Chondrocyte (in vitro differentiated cells): Measurements from ENCODE around the gene LDHD. TPM values are rescaled to one million over a fixed set of nuclear protein-coding genes. Genes with fewer than 3 reads are reported as not detected.

Experiments
- DNase-seq: peaks from one replicate; pipeline ENCODE4 v3.0.0; 2021; ENCODE audit warnings: mixed read lengths, low spot score
- H3K27ac Mint-ChIP-seq: one replicate; pipeline ENCODE4 v1.8.0; 2021; ENCODE audit warnings: mild to moderate bottlenecking, moderate library complexity, mixed read lengths; ENCODE audit not compliant: unreplicated experiment
- H3K27me3 Mint-ChIP-seq: 2 replicates; pipeline ENCODE4 v1.8.0; 2021; ENCODE audit warnings: low read depth, mixed read lengths
- H3K36me3 Mint-ChIP-seq: 2 replicates; pipeline ENCODE4 v1.8.0; 2021; ENCODE audit warnings: low read depth, mixed read lengths
- H3K4me1 Mint-ChIP-seq: 2 replicates; pipeline ENCODE4 v1.8.0; 2021; ENCODE audit warnings: low read depth, mild to moderate bottlenecking, mixed read lengths
- H3K4me3 Mint-ChIP-seq: one replicate; pipeline ENCODE4 v1.8.0; 2021; ENCODE audit warnings: mild to moderate bottlenecking, moderate library complexity, mixed read lengths; ENCODE audit not compliant: unreplicated experiment
- H3K9me3 Mint-ChIP-seq: 2 replicates; pipeline ENCODE4 v1.8.0; 2021; ENCODE audit warnings: low read depth, mixed read lengths
- CTCF ChIP-seq: fragments of 200-600 bp; sonication (generic); IDR thresholded peaks from 2 replicates; pipeline ENCODE4 v1.5.0; 2021; ENCODE audit warnings: antibody characterized with exemption, mild to moderate bottlenecking, moderate library complexity
- total RNA-seq: library from RNA; stranded (reverse); gene quantifications from 3 replicates; pipeline ENCODE4 v1.2.1, GENCODE V29; 2021

LDHD gene
- total RNA-seq, 1 donor from 2014 or later: 2.3 TPM

GRCh38 chr16:75147968-75148310 is 31.4 kb upstream of the LDHD start:
- Mint-ChIP-seq H3K4me3 (peak overlapping the region; percentile 87), H3K36me3 (peaks cover 17% of the 10 kb centered on the region), H3K4me1 (peaks cover 4% of the 10 kb centered on the region), H3K27ac (peak overlapping the region; percentile 45), H3K9me3 (peaks cover 23% of the 10 kb centered on the region), H3K27me3 (no peaks in the 10 kb centered on the region)
- no peak for TF ChIP-seq CTCF
- DNase-seq: no peak

DNA sequence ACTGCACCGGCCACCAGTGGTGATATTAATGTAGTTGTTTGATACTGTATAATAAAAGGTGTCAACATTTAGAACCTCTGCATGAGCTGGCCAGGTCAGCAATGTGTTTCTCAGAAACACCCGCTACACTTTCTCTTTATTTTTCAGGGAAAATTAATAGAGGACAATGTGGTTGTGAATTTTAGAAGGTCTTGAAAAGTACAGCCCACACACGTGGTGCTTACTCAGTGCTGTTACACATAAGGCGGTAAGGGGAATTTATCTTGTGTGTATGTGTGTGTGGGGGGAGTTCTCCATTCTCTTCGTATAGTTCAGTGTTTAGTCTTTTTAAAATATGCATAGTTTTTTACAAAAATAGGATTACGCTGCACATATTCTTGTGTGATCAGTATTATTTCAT is 27.4 kb upstream of the LDHD start:
- TF ChIP-seq CTCF: no peak
- H3K4me1 Mint-ChIP-seq: peaks cover under 1% of the 10 kb centered on the region
- H3K9me3 Mint-ChIP-seq: no peaks in the 10 kb centered on the region
- H3K4me3 Mint-ChIP-seq: no peak overlapping the region
- DNase-seq: no peak
- H3K27ac Mint-ChIP-seq: no peak overlapping the region
- H3K36me3 Mint-ChIP-seq: no peaks in the 10 kb centered on the region
- H3K27me3 Mint-ChIP-seq: no peaks in the 10 kb centered on the region

DNA sequence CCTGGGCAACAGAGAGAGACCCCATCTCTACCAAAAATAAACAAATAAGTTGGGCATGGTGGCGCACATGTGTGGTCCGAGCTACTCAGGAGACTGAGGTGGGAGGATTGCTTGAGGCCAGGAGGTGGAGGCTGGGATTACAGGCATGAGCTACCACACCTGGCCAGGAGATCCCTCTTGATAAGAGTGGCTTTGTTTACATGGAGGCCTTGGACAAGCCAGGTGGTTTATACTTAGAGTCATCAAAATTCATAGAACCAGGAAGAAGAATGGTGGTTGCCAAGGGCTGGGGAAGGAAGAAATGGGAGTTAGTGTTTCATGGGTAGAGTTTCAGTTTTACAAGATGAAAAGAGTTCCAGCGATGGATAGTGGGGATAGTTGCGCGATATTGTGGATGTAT is 22.9 kb upstream of the LDHD start:
- H3K4me3 Mint-ChIP-seq: no peak overlapping the region
- no peaks in the 10 kb centered on the region for H3K36me3 Mint-ChIP-seq
- DNase-seq: no peak
- H3K27me3 Mint-ChIP-seq: no peaks in the 10 kb centered on the region
- peaks cover 8% of the 10 kb centered on the region for H3K4me1 Mint-ChIP-seq
- no peak overlapping the region for H3K27ac Mint-ChIP-seq
- TF ChIP-seq CTCF: no peak
- no peaks in the 10 kb centered on the region for H3K9me3 Mint-ChIP-seq

DNA sequence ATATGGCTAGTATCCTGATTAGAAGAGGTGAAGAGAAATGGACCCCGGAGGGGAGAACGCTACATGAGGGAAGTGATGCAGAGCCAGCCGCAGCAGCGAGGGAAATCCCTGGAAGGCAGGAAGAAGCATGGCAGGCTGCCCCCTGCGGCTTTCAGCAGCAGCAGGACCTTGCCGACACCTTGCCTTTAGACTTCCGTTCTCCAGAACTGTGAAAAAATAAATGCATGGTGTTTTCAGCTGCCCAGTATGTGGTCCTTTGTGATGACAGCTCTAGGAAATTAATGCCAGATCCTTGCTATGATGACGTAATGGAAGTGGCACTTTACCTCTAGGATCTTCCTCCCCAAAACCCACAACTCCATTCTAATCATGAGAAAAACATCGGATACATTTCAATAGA is 22.1 kb upstream of the LDHD start:
- Mint-ChIP-seq H3K27me3 (no peaks in the 10 kb centered on the region), H3K4me3 (no peak overlapping the region), H3K4me1 (peaks cover 8% of the 10 kb centered on the region), H3K27ac (no peak overlapping the region), H3K9me3 (no peaks in the 10 kb centered on the region), H3K36me3 (no peaks in the 10 kb centered on the region)
- no peak for DNase-seq
- peak; percentile 27 for TF ChIP-seq CTCF

DNA sequence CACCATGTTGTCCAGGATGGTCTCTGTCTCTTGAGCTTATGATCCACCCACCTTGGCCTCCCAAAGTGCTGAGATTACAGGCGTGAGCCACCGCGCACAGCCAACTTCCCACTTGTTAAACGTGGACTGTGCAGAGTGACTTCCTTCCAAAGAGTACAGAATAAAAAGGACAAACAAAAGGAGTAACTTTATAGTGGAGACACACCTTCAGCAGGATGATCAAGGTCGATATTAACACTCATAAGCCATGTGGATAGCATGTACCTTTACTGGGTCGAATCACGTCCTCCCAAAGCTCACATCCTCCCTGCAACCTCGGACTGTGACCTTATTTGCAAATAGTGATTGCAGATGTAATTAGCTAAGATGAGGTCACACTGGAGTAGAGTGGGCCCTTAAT is 21.7 kb upstream of the LDHD start:
- Mint-ChIP-seq H3K4me3 (no peak overlapping the region), H3K27ac (no peak overlapping the region), H3K36me3 (no peaks in the 10 kb centered on the region), H3K9me3 (no peaks in the 10 kb centered on the region), H3K27me3 (no peaks in the 10 kb centered on the region), H3K4me1 (peaks cover 8% of the 10 kb centered on the region)
- DNase-seq: no peak
- no peak for TF ChIP-seq CTCF
